Activated CD4-positive, alpha-beta T cell treated with anti-CD3 and anti-CD28 coated beads, Interleukin-2, amount 50 U/mL, for 24 hours (primary cell): Measurements from ENCODE around the gene PIGQ.

Experiments
- DNase-seq, 2 donors: peaks; one replicate each; pipeline ENCODE4 v3.0.0-alpha.2; 2020; ENCODE audit warnings: low read depth in 1 of 2, low spot score in 1 of 2

Gene PIGQ

GRCh38 chr16:533391-534123, 36.2 kb upstream of the PIGQ start:
- DNase-seq = no peak

GRCh38 chr16:534135-534534, 35.6 kb upstream of the PIGQ start:
- no peak for DNase-seq

GRCh38 chr16:534856-535445, 34.8 kb upstream of the PIGQ start:
- no peak for DNase-seq

GRCh38 chr16:535446-536405, 34.0 kb upstream of the PIGQ start:
- no peak for DNase-seq

GRCh38 chr16:536746-537145, 33.0 kb upstream of the PIGQ start:
- no peak for DNase-seq

- no peak for DNase-seq
These were observed 32.1 kb upstream of the PIGQ start for GRCh38 chr16:537415-538335.

- no peak for DNase-seq
These were observed 29.8 kb upstream of the PIGQ start for GRCh38 chr16:539901-540530.

GRCh38 chr16:540645-541340, 29.0 kb upstream of the PIGQ start:
- DNase-seq = no peak

- DNase-seq = no peak
These were observed 26.2 kb upstream of the PIGQ start for GRCh38 chr16:543301-544164.

GRCh38 chr16:544517-544916, 25.3 kb upstream of the PIGQ start:
- no peak for DNase-seq

- DNase-seq = no peak
These were observed 22.6 kb upstream of the PIGQ start for GRCh38 chr16:546909-547770.

GRCh38 chr16:548586-548985, 21.2 kb upstream of the PIGQ start:
- no peak for DNase-seq

GRCh38 chr16:549544-550263, 20.1 kb upstream of the PIGQ start:
- no peak for DNase-seq

GRCh38 chr16:551210-551609, 18.6 kb upstream of the PIGQ start:
- DNase-seq = no peak

- DNase-seq = no peak
These were observed 17.6 kb upstream of the PIGQ start for GRCh38 chr16:552171-552570.

GRCh38 chr16:553601-554296, 16.0 kb upstream of the PIGQ start:
- DNase-seq = no peak

- DNase-seq = no peak
These were observed 15.5 kb upstream of the PIGQ start for GRCh38 chr16:554297-554621.
